HG02938 (cell line): ENCODE results near the gene GALNT18.

Experiments used
- ATAC-seq: cut with Tn5 transposase; IDR thresholded peaks from one replicate; pipeline ENCODE4 v1.9.1; 2021; ENCODE audit warnings: mild to moderate bottlenecking, moderate library complexity; ENCODE audit not compliant: unreplicated experiment

Gene GALNT18

GRCh38 chr11:11441091-11441490, 180.7 kb downstream of the GALNT18 start:
- no peak for ATAC-seq

- ATAC-seq = no peak
Measured at GRCh38 chr11:11440144-11440543, 181.7 kb downstream of the GALNT18 start.

GRCh38 chr11:11439591-11439990, 182.2 kb downstream of the GALNT18 start:
- no peak for ATAC-seq

- no peak for ATAC-seq
Measured at GRCh38 chr11:11436715-11437313, 185.0 kb downstream of the GALNT18 start.

- no peak for ATAC-seq
Measured at GRCh38 chr11:11435635-11436034, 186.2 kb downstream of the GALNT18 start.

GRCh38 chr11:11433960-11434359, 187.8 kb downstream of the GALNT18 start:
- ATAC-seq = no peak

- ATAC-seq = no peak
Measured at GRCh38 chr11:11432621-11433319, 189.0 kb downstream of the GALNT18 start.

- ATAC-seq = no peak
Measured at GRCh38 chr11:11430431-11430830, 191.4 kb downstream of the GALNT18 start.

- ATAC-seq = no peak
Measured at GRCh38 chr11:11428714-11429113, 193.1 kb downstream of the GALNT18 start.

GRCh38 chr11:11427542-11427941, 194.3 kb downstream of the GALNT18 start:
- ATAC-seq = no peak

GRCh38 chr11:11427140-11427539, 194.7 kb downstream of the GALNT18 start:
- no peak for ATAC-seq

GRCh38 chr11:11426226-11426952, 195.4 kb downstream of the GALNT18 start:
- no peak for ATAC-seq

- ATAC-seq = no peak
Measured at GRCh38 chr11:11425806-11426205, 196.0 kb downstream of the GALNT18 start.

GRCh38 chr11:11424688-11425087, 197.1 kb downstream of the GALNT18 start:
- ATAC-seq = no peak

GRCh38 chr11:11422411-11423128, 199.2 kb downstream of the GALNT18 start:
- ATAC-seq = no peak

- no peak for ATAC-seq
Measured at GRCh38 chr11:11421509-11421908, 200.3 kb downstream of the GALNT18 start.

GRCh38 chr11:11420899-11421285, 200.9 kb downstream of the GALNT18 start:
- ATAC-seq = no peak

- ATAC-seq = no peak
Measured at GRCh38 chr11:11420191-11420898, 201.5 kb downstream of the GALNT18 start.

GRCh38 chr11:11419747-11420146, 202.1 kb downstream of the GALNT18 start:
- ATAC-seq = no peak

GRCh38 chr11:11416917-11417316, 204.9 kb downstream of the GALNT18 start:
- no peak for ATAC-seq

GRCh38 chr11:11416502-11416901, 205.3 kb downstream of the GALNT18 start:
- no peak for ATAC-seq
